GM19238 (cell line): ENCODE measurements around the gene GPR152.

ENCODE experiments used
- DNase-seq: peaks from one replicate; pipeline ENCODE4 v3.0.0; 2011; ENCODE audit warnings: low spot score; ENCODE audit not compliant: insufficient read length

Gene GPR152

GRCh38 chr11:67440229-67441097 is 12.1 kb downstream of the GPR152 start:
- no peak for DNase-seq

- no peak for DNase-seq
Measured at GRCh38 chr11:67439321-67440228, 13.0 kb downstream of the GPR152 start.

- DNase-seq = no peak
Measured at GRCh38 chr11:67438158-67438902, 14.2 kb downstream of the GPR152 start.

- DNase-seq = no peak
Measured at GRCh38 chr11:67437809-67438157, 14.7 kb downstream of the GPR152 start.

GRCh38 chr11:67437082-67437808 is 15.3 kb downstream of the GPR152 start, which contains the start of gene PTPRCAP:
Gene PTPRCAP (minus strand): TSS chr11:67437682. CDS start chr11:67437619, 63 bp downstream.
- peak; percentile 90 for DNase-seq

- DNase-seq = peak; percentile 93
Measured at GRCh38 chr11:67436459-67437081, 16.0 kb downstream of the GPR152 start.

- no peak for DNase-seq
Measured at GRCh38 chr11:67435727-67436458, 16.6 kb downstream of the GPR152 start.

- DNase-seq = no peak
Measured at GRCh38 chr11:67435031-67435726, 17.4 kb downstream of the GPR152 start.

GRCh38 chr11:67434395-67434881 is 18.1 kb downstream of the GPR152 start:
- DNase-seq = no peak

- no peak for DNase-seq
Measured at GRCh38 chr11:67433536-67434394, 18.8 kb downstream of the GPR152 start.

- DNase-seq = no peak
Measured at GRCh38 chr11:67432655-67433349, 19.7 kb downstream of the GPR152 start.

- DNase-seq = no peak
Measured at GRCh38 chr11:67431346-67432249, 20.9 kb downstream of the GPR152 start.

- no peak for DNase-seq
Measured at GRCh38 chr11:67429722-67430121, 22.8 kb downstream of the GPR152 start.

- no peak for DNase-seq
Measured at GRCh38 chr11:67429038-67429668, 23.4 kb downstream of the GPR152 start.

GRCh38 chr11:67428052-67429001 is 24.2 kb downstream of the GPR152 start, which contains the start of gene RPS6KB2:
Gene RPS6KB2 (plus strand): TSS chr11:67428494. CDS start chr11:67428546, 52 bp downstream.
- DNase-seq = peak; percentile 100
